Osteoblast (primary cell): ENCODE measurements around the gene TJAP1. TPM values are rescaled to one million over a fixed set of nuclear protein-coding genes. Genes with fewer than 3 reads are reported as not detected.

Experiments
- DNase-seq: peaks from one replicate; pipeline ENCODE4 v3.0.0; 2011; ENCODE audit warnings: low spot score, mixed read lengths; ENCODE audit not compliant: insufficient read length; ENCODE audit errors: missing footprints
- H2AFZ ChIP-seq: 2 replicates; pipeline ENCODE4 v1.6.0; 2011; ENCODE audit warnings: mild to moderate bottlenecking, low read length
- H3K27ac ChIP-seq: 2 replicates; pipeline ENCODE4 v1.5.1; 2011; ENCODE audit warnings: mild to moderate bottlenecking, low read depth, low read length, moderate library complexity
- H3K27me3 ChIP-seq: 2 replicates; pipeline ENCODE4 v1.6.0; 2012; ENCODE audit warnings: mild to moderate bottlenecking, control low read depth, inconsistent platforms, low read length, moderate library complexity; ENCODE audit not compliant: insufficient read depth
- H3K36me3 ChIP-seq: 2 replicates; pipeline ENCODE4 v1.5.1; 2011; ENCODE audit warnings: mild to moderate bottlenecking, low read length, control low read depth, moderate library complexity; ENCODE audit not compliant: insufficient read depth
- H3K4me1 ChIP-seq: 2 replicates; pipeline ENCODE4 v1.5.1; 2011; ENCODE audit warnings: mild to moderate bottlenecking, low read length, control low read depth, moderate library complexity; ENCODE audit not compliant: insufficient read depth
- H3K4me2 ChIP-seq: 2 replicates; pipeline ENCODE4 v1.6.0; 2011; ENCODE audit warnings: mild to moderate bottlenecking, low read length; ENCODE audit not compliant: insufficient read depth
- H3K4me3 ChIP-seq: fragments of 200-600 bp; sonication (generic); 3 replicates; pipeline ENCODE4 v1.5.1; 2012; ENCODE audit warnings: mild to moderate bottlenecking, low read length, inconsistent platforms; ENCODE audit not compliant: insufficient read depth
- H3K79me2 ChIP-seq: 2 replicates; pipeline ENCODE4 v1.6.0; 2012; ENCODE audit warnings: mild to moderate bottlenecking, low read length, control low read depth, inconsistent platforms; ENCODE audit not compliant: insufficient read depth
- H3K9me3 ChIP-seq: 2 replicates; pipeline ENCODE4 v1.5.1; 2011; ENCODE audit warnings: low read depth, low read length, control low read depth
- H4K20me1 ChIP-seq: 2 replicates; pipeline ENCODE4 v1.6.0; 2012; ENCODE audit warnings: mild to moderate bottlenecking, low read length, control low read depth; ENCODE audit not compliant: insufficient read depth
- CTCF ChIP-seq: IDR thresholded peaks from 2 replicates; pipeline ENCODE4 v1.5.1; 2011; ENCODE audit warnings: mild to moderate bottlenecking, low read depth, low read length, moderate library complexity; ENCODE audit errors: extremely low read depth
- total RNA-seq: library from RNA; depleted of rRNA; stranded (reverse); fragments of >200 nt; gene quantifications from 2 replicates; pipeline ENCODE4 v1.2.3, GENCODE V29; 2012

The TJAP1 gene
- total RNA-seq, result 14.5 and 16.2 TPM in 2 replicates

- Histone ChIP-seq H3K4me1 (peaks cover 13% of the 10 kb centered on the region), H3K27ac (peak within 1 kb of the TSS; percentile 66), H2AFZ (peak within 1 kb of the TSS; percentile 98), H3K27me3 (no peaks in the 10 kb centered on the region), H3K79me2 (peaks cover 46% of the 10 kb centered on the region), H3K9me3 (no peaks in the 10 kb centered on the region), H3K4me2 (peak within 1 kb of the TSS; percentile 98), H4K20me1 (peaks cover 11% of the 10 kb centered on the region), H3K36me3 (peaks cover 3% of the 10 kb centered on the region), H3K4me3 (peak within 1 kb of the TSS; percentile 87)
- TF ChIP-seq CTCF, result no peak
- DNase-seq, result peak; percentile 95
Observed at GRCh38 chr6:43477235-43478007, at the start of gene TJAP1. Gene TJAP1 (plus strand): TSS chr6:43477570. CDS start chr6:43499002, 21,432 bp downstream.

GRCh38 chr6:43428112-43428570 lies 49.2 kb upstream of the TJAP1 start:
- H3K4me3 ChIP-seq, result peak overlapping the region; percentile 88
- no peaks in the 10 kb centered on the region for H3K9me3 ChIP-seq
- TF ChIP-seq CTCF, result no peak
- H4K20me1 ChIP-seq, result peaks cover 8% of the 10 kb centered on the region
- peak; percentile 84 for DNase-seq
- no peaks in the 10 kb centered on the region for H3K27me3 ChIP-seq
- H2AFZ ChIP-seq, result peak overlapping the region; percentile 85
- H3K36me3 ChIP-seq, result peaks cover 16% of the 10 kb centered on the region
- peak overlapping the region; percentile 56 for H3K27ac ChIP-seq
- peak overlapping the region; percentile 95 for H3K4me2 ChIP-seq
- H3K4me1 ChIP-seq, result peaks cover 10% of the 10 kb centered on the region
- peaks cover 36% of the 10 kb centered on the region for H3K79me2 ChIP-seq

GRCh38 chr6:43428874-43429273 lies 48.5 kb upstream of the TJAP1 start:
- Histone ChIP-seq H3K4me2 (peak overlapping the region; percentile 95), H3K36me3 (peaks cover 23% of the 10 kb centered on the region), H3K4me3 (peak overlapping the region; percentile 88), H3K27me3 (no peaks in the 10 kb centered on the region), H3K27ac (peak overlapping the region; percentile 56), H3K4me1 (peaks cover 10% of the 10 kb centered on the region), H4K20me1 (peaks cover 8% of the 10 kb centered on the region), H2AFZ (no peak overlapping the region), H3K9me3 (no peaks in the 10 kb centered on the region), H3K79me2 (peaks cover 36% of the 10 kb centered on the region)
- TF ChIP-seq CTCF, result no peak
- DNase-seq, result peak; percentile 86
